ENCODE data around the gene BORCS5.
"Not testable (repeated sequence)": the region's sequence is repeated elsewhere in the genome, so short reads cannot be mapped to it uniquely, and the experiment has no call there.

BORCS5 gene

GRCh38 chr12:12403264-12404248 is 46.7 kb downstream of the BORCS5 start:
- no peak for TF ChIP-seq FOXP2 (optimal IDR thresholded peaks at IDR 0.05; ENCODE audit: control extremely low read depth, extremely low read length, insufficient read depth)
- no peak for TF ChIP-seq POLR2AphosphoS5 (IDR thresholded peaks at IDR 0.05; ENCODE audit: borderline replicate concordance, low read depth, low read length)
- no peak for TF ChIP-seq EZH2 (IDR thresholded peaks at IDR 0.05)
- Histone ChIP-seq H3K9me3 (ENCODE audit: low read depth, low read length) (no peaks in the 10 kb centered on the region), H3K4me3 (peak overlapping the region; percentile 23; the same call in 1 of the 2 replicates), H3K36me3 (ENCODE audit: insufficient read depth, low read length) (no peaks in the 10 kb centered on the region), H3K9ac (ENCODE audit: insufficient read length) (peak overlapping the region; percentile 16), H3K27ac (peak overlapping the region; percentile 58; the same call in 1 of the 2 replicates)
- DNase-seq (ENCODE audit: low read depth, low spot score), result peak; percentile 35

GRCh38 chr12:12404297-12404696 is 47.4 kb downstream of the BORCS5 start:
- Histone ChIP-seq H3K9ac (ENCODE audit: insufficient read length) (no peak overlapping the region), H3K9me3 (ENCODE audit: low read depth, low read length) (no peaks in the 10 kb centered on the region), H3K4me3 (no peak overlapping the region), H3K27ac (no peak overlapping the region), H3K36me3 (ENCODE audit: insufficient read depth, low read length) (no peaks in the 10 kb centered on the region)
- DNase-seq (ENCODE audit: low read depth, low spot score), result no peak
- TF ChIP-seq POLR2AphosphoS5 (IDR thresholded peaks at IDR 0.05; ENCODE audit: borderline replicate concordance, low read depth, low read length) (no peak), EZH2 (IDR thresholded peaks at IDR 0.05) (no peak), FOXP2 (optimal IDR thresholded peaks at IDR 0.05; ENCODE audit: control extremely low read depth, extremely low read length, insufficient read depth) (no peak)

DNA sequence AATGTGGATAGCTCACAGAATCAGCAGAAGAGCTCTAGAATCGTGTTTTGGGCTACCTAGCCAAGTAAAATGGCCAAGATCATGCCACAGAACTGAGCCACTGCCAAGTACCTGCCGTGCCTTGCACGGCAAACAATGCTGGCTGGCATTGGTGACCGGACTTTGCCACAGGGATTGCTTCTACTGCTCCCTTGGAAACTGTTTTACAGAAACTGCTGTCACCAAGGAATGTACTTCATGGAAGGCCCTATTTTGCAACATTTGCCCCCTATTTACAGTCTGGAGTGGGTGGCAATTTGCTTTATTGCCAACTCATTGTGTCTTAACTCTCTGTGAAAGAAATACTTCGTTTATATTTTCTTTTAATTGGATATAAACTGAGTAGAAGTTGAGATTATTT is 49.0 kb downstream of the BORCS5 start:
- TF ChIP-seq POLR2AphosphoS5 (IDR thresholded peaks at IDR 0.05; ENCODE audit: borderline replicate concordance, low read depth, low read length) (no peak), EZH2 (IDR thresholded peaks at IDR 0.05) (no peak), FOXP2 (optimal IDR thresholded peaks at IDR 0.05; ENCODE audit: control extremely low read depth, extremely low read length, insufficient read depth) (no peak)
- no peaks in the 10 kb centered on the region for H3K36me3 ChIP-seq (ENCODE audit: insufficient read depth, low read length)
- H3K4me3 ChIP-seq, result no peak overlapping the region
- no peak for DNase-seq (ENCODE audit: low read depth, low spot score)
- no peaks in the 10 kb centered on the region for H3K9me3 ChIP-seq (ENCODE audit: low read depth, low read length)
- H3K9ac ChIP-seq (ENCODE audit: insufficient read length), result no peak overlapping the region
- no peak overlapping the region for H3K27ac ChIP-seq

- Histone ChIP-seq H3K4me3 (no peak overlapping the region), H3K9ac (ENCODE audit: insufficient read length) (no peak overlapping the region), H3K36me3 (ENCODE audit: insufficient read depth, low read length) (no peaks in the 10 kb centered on the region), H3K27ac (no peak overlapping the region), H3K9me3 (ENCODE audit: low read depth, low read length) (no peaks in the 10 kb centered on the region)
- TF ChIP-seq EZH2 (IDR thresholded peaks at IDR 0.05) (no peak), POLR2AphosphoS5 (IDR thresholded peaks at IDR 0.05; ENCODE audit: borderline replicate concordance, low read depth, low read length) (no peak), FOXP2 (optimal IDR thresholded peaks at IDR 0.05; ENCODE audit: control extremely low read depth, extremely low read length, insufficient read depth) (no peak)
- no peak for DNase-seq (ENCODE audit: low read depth, low spot score)
These were observed 49.9 kb downstream of the BORCS5 start for GRCh38 chr12:12406762-12407161.

DNA sequence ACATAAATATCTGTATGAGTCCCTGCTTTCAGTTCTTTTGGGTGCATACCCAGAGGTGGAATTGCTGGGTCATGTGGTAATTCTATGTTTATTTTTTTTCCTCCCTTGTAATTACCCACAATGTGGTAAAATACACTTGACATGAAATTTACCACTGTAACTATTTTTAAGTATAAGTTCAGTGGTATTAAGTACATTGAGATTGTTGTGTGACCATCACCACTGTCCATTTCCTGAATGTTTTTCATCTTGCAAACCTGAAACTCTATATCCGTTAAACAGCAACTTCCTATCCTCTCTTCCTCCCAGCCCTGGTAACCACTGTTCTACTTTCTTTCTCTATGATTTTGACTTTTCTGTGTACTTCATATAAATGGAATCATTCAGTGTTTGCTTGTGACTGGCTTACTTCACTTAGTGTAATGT is 51.4 kb downstream of the BORCS5 start:
- no peak for DNase-seq (ENCODE audit: low read depth, low spot score)
- Histone ChIP-seq H3K4me3 (no peak overlapping the region), H3K36me3 (ENCODE audit: insufficient read depth, low read length) (no peaks in the 10 kb centered on the region), H3K9ac (ENCODE audit: insufficient read length) (no peak overlapping the region), H3K27ac (no peak overlapping the region), H3K9me3 (ENCODE audit: low read depth, low read length) (no peaks in the 10 kb centered on the region)
- no peak for TF ChIP-seq FOXP2 (optimal IDR thresholded peaks at IDR 0.05; ENCODE audit: control extremely low read depth, extremely low read length, insufficient read depth)
- no peak for TF ChIP-seq POLR2AphosphoS5 (IDR thresholded peaks at IDR 0.05; ENCODE audit: borderline replicate concordance, low read depth, low read length)
- no peak for TF ChIP-seq EZH2 (IDR thresholded peaks at IDR 0.05)

GRCh38 chr12:12409337-12409736 is 52.5 kb downstream of the BORCS5 start:
- H3K36me3 ChIP-seq (ENCODE audit: insufficient read depth, low read length); H3K9me3 ChIP-seq (ENCODE audit: low read depth, low read length); H3K27ac ChIP-seq; DNase-seq (ENCODE audit: low read depth, low spot score); H3K9ac ChIP-seq (ENCODE audit: insufficient read length); H3K4me3 ChIP-seq: not testable (repeated sequence)

DNA sequence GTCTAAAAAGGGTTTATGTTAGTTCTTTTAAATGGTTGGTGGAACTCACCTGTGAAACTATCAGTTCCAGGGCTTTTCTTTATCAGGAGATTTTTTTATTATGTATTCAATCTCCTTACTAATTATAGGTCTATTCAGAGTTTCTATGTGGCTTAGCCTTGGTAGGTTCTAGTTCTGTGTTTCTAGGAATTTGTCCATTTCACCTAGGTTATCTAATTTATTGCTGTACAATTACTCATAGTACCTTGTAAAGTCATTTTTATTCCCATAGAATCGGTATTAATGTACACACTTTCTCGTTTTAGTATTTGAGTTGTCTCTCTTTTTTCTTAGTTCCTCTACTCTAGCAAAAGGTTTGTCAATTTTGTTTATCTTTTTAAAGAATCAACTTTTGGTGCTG is 59.0 kb downstream of the BORCS5 start:
- no peak overlapping the region for H3K4me3 ChIP-seq
- no peak overlapping the region for H3K9ac ChIP-seq (ENCODE audit: insufficient read length)
- TF ChIP-seq FOXP2 (optimal IDR thresholded peaks at IDR 0.05; ENCODE audit: control extremely low read depth, extremely low read length, insufficient read depth), result no peak
- no peak for TF ChIP-seq POLR2AphosphoS5 (IDR thresholded peaks at IDR 0.05; ENCODE audit: borderline replicate concordance, low read depth, low read length)
- no peak for TF ChIP-seq EZH2 (IDR thresholded peaks at IDR 0.05)
- no peak overlapping the region for H3K27ac ChIP-seq
- H3K9me3 ChIP-seq (ENCODE audit: low read depth, low read length), result no peaks in the 10 kb centered on the region
- DNase-seq (ENCODE audit: low read depth, low spot score), result no peak
- no peaks in the 10 kb centered on the region for H3K36me3 ChIP-seq (ENCODE audit: insufficient read depth, low read length)

GRCh38 chr12:12419165-12419564 is 62.3 kb downstream of the BORCS5 start:
- not testable (repeated sequence) for H3K36me3 ChIP-seq (ENCODE audit: insufficient read depth, low read length); DNase-seq (ENCODE audit: low read depth, low spot score); H3K9ac ChIP-seq (ENCODE audit: insufficient read length); H3K4me3 ChIP-seq; H3K9me3 ChIP-seq (ENCODE audit: low read depth, low read length); H3K27ac ChIP-seq

DNA sequence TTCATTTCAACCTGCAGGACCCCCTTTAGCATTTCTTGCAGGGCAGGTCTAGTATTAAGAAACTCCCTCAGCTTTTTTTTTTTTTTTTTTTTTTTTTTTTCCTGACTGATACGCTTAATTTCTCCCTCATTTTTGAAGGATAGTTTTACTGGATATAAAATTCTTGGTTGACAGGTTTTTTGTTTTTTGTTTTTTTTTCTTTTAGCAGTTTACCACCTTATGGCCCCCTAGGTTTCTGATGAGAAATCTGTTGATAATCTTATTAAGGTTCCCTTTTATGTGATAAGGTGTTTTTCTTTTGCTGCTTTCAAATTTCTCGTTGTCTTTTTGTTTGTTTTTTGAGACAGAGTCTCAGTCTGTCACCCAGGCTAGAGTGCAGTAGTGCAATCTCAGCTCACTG is 66.5 kb downstream of the BORCS5 start:
- no peaks in the 10 kb centered on the region for H3K36me3 ChIP-seq (ENCODE audit: insufficient read depth, low read length)
- H3K27ac ChIP-seq, result no peak overlapping the region
- DNase-seq (ENCODE audit: low read depth, low spot score), result no peak
- H3K4me3 ChIP-seq, result no peak overlapping the region
- H3K9ac ChIP-seq (ENCODE audit: insufficient read length), result no peak overlapping the region
- TF ChIP-seq POLR2AphosphoS5 (IDR thresholded peaks at IDR 0.05; ENCODE audit: borderline replicate concordance, low read depth, low read length), result no peak
- no peak for TF ChIP-seq FOXP2 (optimal IDR thresholded peaks at IDR 0.05; ENCODE audit: control extremely low read depth, extremely low read length, insufficient read depth)
- no peak for TF ChIP-seq EZH2 (IDR thresholded peaks at IDR 0.05)
- H3K9me3 ChIP-seq (ENCODE audit: low read depth, low read length), result no peaks in the 10 kb centered on the region; the same call in 1 of the 2 replicates

Measured in SK-N-MC (cell line).